Bladder microvascular endothelial cell (primary cell): ENCODE measurements around the gene PLA2G4D. TPM values are rescaled to one million over a fixed set of nuclear protein-coding genes. Genes with fewer than 3 reads are reported as not detected.

Source experiments
- total RNA-seq: library from RNA; depleted of rRNA; stranded (reverse); fragments of >200 nt; gene quantifications from 2 replicates; pipeline ENCODE4 v1.2.3, GENCODE V29; 2014

The PLA2G4D gene, protein sequence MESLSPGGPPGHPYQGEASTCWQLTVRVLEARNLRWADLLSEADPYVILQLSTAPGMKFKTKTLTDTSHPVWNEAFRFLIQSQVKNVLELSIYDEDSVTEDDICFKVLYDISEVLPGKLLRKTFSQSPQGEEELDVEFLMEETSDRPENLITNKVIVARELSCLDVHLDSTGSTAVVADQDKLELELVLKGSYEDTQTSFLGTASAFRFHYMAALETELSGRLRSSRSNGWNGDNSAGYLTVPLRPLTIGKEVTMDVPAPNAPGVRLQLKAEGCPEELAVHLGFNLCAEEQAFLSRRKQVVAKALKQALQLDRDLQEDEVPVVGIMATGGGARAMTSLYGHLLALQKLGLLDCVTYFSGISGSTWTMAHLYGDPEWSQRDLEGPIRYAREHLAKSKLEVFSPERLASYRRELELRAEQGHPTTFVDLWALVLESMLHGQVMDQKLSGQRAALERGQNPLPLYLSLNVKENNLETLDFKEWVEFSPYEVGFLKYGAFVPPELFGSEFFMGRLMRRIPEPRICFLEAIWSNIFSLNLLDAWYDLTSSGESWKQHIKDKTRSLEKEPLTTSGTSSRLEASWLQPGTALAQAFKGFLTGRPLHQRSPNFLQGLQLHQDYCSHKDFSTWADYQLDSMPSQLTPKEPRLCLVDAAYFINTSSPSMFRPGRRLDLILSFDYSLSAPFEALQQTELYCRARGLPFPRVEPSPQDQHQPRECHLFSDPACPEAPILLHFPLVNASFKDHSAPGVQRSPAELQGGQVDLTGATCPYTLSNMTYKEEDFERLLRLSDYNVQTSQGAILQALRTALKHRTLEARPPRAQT
- not detected in 2 replicates for total RNA-seq

DNA sequence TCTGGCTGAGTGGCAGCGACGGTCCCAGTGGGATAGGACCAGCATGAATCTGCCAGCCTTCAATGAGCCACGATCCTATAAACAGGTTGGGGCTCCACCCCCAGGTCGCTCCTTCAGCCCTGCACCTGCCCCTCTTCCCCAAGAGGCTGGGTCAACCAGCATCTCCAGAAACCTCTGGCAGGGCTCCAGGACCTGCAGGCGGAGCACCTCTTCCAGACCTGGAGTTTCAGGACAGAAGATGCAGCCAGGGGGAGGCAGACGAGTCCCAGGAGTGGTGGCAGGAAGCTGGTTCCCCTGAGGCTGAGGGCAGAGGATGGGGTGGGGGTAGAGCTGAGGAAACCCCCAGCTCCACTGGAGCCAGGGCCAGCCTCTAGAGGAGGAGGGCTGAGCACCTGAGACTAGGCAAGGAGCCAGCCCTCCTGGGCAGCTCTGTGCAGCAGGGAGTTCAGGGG, at the start of gene PLA2G4D:
PLA2G4D (minus strand) TSS at position 51 of the 452 bp plus-strand sequence. CDS start 103 bp downstream, outside the sequence.

DNA sequence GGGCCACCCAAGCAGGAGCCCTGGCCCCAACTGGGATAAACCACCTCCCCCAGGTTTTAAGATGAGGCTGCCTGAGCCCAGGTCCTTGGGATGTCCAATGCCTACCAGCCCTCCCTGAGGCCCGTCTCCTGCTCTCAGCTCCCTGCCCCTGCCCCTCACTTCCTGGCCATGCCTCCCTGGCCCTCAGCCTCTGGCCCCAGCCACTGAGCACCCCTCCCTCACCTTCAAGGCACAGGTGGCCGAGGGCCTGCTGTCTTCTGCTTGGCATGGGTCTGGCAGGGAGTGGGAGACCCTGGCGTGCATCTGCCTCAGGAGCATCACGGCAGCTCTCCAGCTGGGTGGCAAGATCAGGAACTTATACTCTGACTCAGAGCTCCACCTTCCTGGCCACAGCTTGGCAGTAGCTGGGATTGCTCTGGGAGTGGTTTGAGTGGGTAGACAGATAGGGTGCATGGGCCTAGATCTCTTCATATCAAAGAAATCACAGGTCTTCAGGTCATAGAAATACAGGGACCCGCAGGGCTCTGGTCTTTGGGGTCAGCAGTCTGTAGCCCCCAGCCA, 73.6 kb downstream of the PLA2G4D start, which contains the start of gene PLA2G4E:
PLA2G4E (minus strand) TSS at position 330 of the 561 bp plus-strand sequence; CDS start at position 318, 12 bp downstream.

Other genes starting within 250 kb of the PLA2G4D start
- 5.2 and 5.3 TPM in 2 replicates for gene SPTBN5, start 200.5 kb downstream of the PLA2G4D start, total RNA-seq
- 92.9 and 130 TPM in 2 replicates for gene EHD4, start 122.0 kb downstream of the PLA2G4D start, total RNA-seq
- not detected in 2 replicates for gene PLA2G4E, start 73.5 kb downstream of the PLA2G4D start, total RNA-seq
- gene PLA2G4F, start 62.1 kb upstream of the PLA2G4D start, total RNA-seq, result not detected in 2 replicates
- 22.8 and 57.4 TPM in 2 replicates for gene VPS39, start 113.7 kb upstream of the PLA2G4D start, total RNA-seq
- gene GANC, start 178.6 kb upstream of the PLA2G4D start, total RNA-seq, result 9.4 and 16.3 TPM in 2 replicates
- 34.6 and 54.2 TPM in 2 replicates for gene TMEM87A, start 178.9 kb upstream of the PLA2G4D start, total RNA-seq